DMS153 treated with DMSO at 0.1 percent for 48 hours (cell line): Measurements from ENCODE around the gene GAREM1.

Source experiments
- DNase-seq: peaks from one replicate; lab custom pipeline; 2025; ENCODE audit not compliant: unreplicated experiment; lab: John Stamatoyannopoulos, UW

Gene GAREM1

GRCh38 chr18:32425466-32425865, 45.2 kb downstream of the GAREM1 start:
- DNase-seq = no peak

- no peak for DNase-seq
These were observed 46.0 kb downstream of the GAREM1 start for GRCh38 chr18:32424696-32425095.

GRCh38 chr18:32422978-32423740, 47.5 kb downstream of the GAREM1 start:
- DNase-seq = no peak

- DNase-seq = no peak
These were observed 48.5 kb downstream of the GAREM1 start for GRCh38 chr18:32422201-32422600.

- DNase-seq = no peak
These were observed 50.5 kb downstream of the GAREM1 start for GRCh38 chr18:32420084-32420750.

- no peak for DNase-seq
These were observed 52.5 kb downstream of the GAREM1 start for GRCh38 chr18:32418148-32418547.

GRCh38 chr18:32405588-32405987, 65.1 kb downstream of the GAREM1 start:
- DNase-seq = no peak

GRCh38 chr18:32401621-32402020, 69.1 kb downstream of the GAREM1 start:
- DNase-seq = no peak

- no peak for DNase-seq
These were observed 77.3 kb downstream of the GAREM1 start for GRCh38 chr18:32393407-32393806.

GRCh38 chr18:32391126-32391525, 79.6 kb downstream of the GAREM1 start:
- DNase-seq = no peak

- DNase-seq = peak; percentile 72
These were observed 80.8 kb downstream of the GAREM1 start for GRCh38 chr18:32389858-32390257.

GRCh38 chr18:32389191-32389590, 81.5 kb downstream of the GAREM1 start:
- no peak for DNase-seq

GRCh38 chr18:32386471-32386870, 84.2 kb downstream of the GAREM1 start:
- DNase-seq = no peak

GRCh38 chr18:32383050-32383819, 87.4 kb downstream of the GAREM1 start:
- DNase-seq = peak; percentile 33

GRCh38 chr18:32381761-32382160, 88.9 kb downstream of the GAREM1 start:
- no peak for DNase-seq

GRCh38 chr18:32380559-32380958, 90.1 kb downstream of the GAREM1 start:
- no peak for DNase-seq

GRCh38 chr18:32379891-32380290, 90.8 kb downstream of the GAREM1 start:
- no peak for DNase-seq

GRCh38 chr18:32378705-32379104, 92.0 kb downstream of the GAREM1 start:
- peak; percentile 65 for DNase-seq

- peak; percentile 84 for DNase-seq
These were observed 96.7 kb downstream of the GAREM1 start for GRCh38 chr18:32373995-32374394.

- no peak for DNase-seq
These were observed 97.2 kb downstream of the GAREM1 start for GRCh38 chr18:32373505-32373904.

- peak; percentile 75 for DNase-seq
These were observed 98.2 kb downstream of the GAREM1 start for GRCh38 chr18:32372381-32373061.
